Spleen (tissue), 7 donors: ENCODE results near the gene SMCHD1.

Experiments
- CTCF ChIP-seq, 11 experiments: fragments of 200-600 bp in 7 of 11; fragments of 450-650 bp in 4 of 11; sonication (generic) in 4 of 11; IDR thresholded peaks in 8 of 11; conservative IDR thresholded peaks in 3 of 11; 1 replicate in 7 of 11; 2 replicates in 4 of 11; pipeline versions ENCODE4 v1.4.0 to v1.8.0; 2016 to 2021; ENCODE audit warnings: antibody characterized with exemption in 11 of 11, inconsistent platforms in 4 of 11, mild to moderate bottlenecking in 1 of 11
- POLR2AphosphoS5 ChIP-seq, 3 donors: sonication (generic); formaldehyde crosslinking; IDR thresholded peaks; one replicate each; pipeline ENCODE4 v1.5.1; 2017; ENCODE audit warnings: antibody characterized with exemption in 3 of 3
- donor health status: DM: no; HTN: no; CAD: no; lungs with moderate emphysema.
- donor health status: DM: no; HTN: no; CAD: no.
- donor health status: DM: no; HTN: no; CAD: no.

DNA sequence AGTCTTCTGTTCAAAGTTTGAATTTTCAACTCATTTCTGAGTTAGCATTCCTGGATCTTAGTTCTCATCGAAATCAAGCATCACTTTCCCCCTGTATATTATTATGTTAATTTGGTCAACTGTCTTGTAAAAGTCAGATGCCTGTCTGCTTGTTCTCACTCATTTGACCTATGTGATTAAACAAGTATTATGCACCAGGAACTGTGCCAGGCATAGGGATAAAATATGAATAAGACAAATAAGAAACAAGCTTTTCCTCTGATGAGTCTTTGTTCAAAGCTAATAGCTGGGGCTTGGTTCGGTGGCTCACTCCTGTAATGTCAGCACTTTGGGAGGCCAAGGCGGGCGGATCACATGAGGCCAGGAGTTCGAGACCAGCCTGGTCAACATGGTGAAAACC, 171.5 kb downstream of the SMCHD1 start:
- TF ChIP-seq POLR2AphosphoS5 (IDR thresholded peaks at IDR 0.05) (no peak), CTCF (IDR thresholded peaks at IDR 0.05 in 8 of 11, conservative IDR thresholded peaks at IDR 0.05 in 3 of 11) (no peak)
